GM12801 (cell line): ENCODE measurements around the gene C4orf51.

ENCODE experiments used
- TF ChIP-seq, protein P1 (sequence below): IDR thresholded peaks from one replicate; pipeline ENCODE4 v1.5.1; 2011; ENCODE audit warnings: control low read depth; ENCODE audit not compliant: insufficient read length; ENCODE audit errors: extremely low read depth

Gene C4orf51

DNA sequence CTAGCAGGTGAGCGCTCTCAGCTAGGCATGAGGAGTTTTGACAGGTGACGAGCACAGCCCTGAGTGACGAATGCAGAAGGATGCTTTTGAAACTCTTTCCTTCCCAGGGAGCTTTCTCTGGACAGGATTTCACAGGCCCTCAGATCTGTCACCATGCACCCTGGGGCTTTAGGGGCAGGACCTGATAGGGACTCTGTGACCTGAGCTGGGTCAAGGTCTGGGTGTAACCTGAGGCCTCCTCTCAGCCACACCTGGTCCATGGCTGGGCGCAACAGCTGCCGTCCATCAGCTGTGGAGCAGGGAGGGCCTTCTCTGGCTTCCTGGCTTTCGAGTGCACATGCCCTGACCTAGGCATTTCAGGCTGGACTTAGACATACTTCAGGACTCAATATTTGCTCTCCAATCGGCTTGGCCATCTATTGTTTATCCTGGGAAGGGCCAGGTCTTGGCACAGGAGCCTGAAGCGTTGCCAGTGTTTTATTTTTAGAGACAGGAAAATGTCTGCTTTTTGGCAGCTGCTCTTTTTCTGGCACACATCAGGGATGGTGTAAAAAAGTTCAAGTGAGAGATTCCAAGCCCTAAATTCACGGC, 56.4 kb downstream of the C4orf51 start:
- TF ChIP-seq, protein P1, sequence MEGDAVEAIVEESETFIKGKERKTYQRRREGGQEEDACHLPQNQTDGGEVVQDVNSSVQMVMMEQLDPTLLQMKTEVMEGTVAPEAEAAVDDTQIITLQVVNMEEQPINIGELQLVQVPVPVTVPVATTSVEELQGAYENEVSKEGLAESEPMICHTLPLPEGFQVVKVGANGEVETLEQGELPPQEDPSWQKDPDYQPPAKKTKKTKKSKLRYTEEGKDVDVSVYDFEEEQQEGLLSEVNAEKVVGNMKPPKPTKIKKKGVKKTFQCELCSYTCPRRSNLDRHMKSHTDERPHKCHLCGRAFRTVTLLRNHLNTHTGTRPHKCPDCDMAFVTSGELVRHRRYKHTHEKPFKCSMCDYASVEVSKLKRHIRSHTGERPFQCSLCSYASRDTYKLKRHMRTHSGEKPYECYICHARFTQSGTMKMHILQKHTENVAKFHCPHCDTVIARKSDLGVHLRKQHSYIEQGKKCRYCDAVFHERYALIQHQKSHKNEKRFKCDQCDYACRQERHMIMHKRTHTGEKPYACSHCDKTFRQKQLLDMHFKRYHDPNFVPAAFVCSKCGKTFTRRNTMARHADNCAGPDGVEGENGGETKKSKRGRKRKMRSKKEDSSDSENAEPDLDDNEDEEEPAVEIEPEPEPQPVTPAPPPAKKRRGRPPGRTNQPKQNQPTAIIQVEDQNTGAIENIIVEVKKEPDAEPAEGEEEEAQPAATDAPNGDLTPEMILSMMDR: no peak

DNA sequence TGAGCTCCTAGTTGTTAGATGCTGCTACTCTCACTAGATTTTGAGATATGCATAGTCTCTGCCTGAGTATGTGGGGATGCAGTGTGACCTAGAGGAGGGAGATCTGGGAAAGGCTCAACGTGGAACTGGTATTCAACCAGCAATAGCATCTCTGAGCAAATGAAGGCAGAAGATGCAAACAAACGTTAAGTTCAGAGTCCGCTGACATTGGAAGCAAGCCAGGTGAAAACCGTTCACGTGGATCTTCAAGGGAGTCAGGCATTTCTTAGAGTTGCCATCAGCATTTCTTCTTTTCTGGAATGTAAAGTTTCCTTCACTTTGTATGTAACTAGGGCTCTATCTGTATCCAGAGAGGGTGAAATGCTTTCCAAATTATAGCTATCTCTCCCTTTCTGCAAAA, 59.9 kb downstream of the C4orf51 start:
- TF ChIP-seq, protein P1: no peak

DNA sequence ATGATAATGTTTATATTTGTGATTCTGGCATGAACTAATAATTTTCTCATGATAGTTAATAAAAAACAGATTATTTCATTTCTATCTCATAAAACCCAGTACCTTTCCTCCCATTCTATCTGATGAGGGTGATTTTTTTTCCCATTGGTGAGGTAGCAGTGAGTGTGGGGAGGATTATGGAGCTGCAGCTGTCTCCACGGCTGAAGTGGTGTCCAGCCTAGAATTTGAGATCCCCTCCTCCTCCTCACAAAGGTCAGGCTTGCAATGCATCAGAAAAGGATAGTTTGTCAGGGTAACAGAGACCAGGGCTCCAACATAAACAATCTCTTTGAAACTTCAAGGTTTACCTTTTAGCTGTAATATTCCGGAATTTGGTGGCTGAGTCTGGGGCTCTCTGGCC, 60.9 kb downstream of the C4orf51 start:
- TF ChIP-seq, protein P1: no peak

DNA sequence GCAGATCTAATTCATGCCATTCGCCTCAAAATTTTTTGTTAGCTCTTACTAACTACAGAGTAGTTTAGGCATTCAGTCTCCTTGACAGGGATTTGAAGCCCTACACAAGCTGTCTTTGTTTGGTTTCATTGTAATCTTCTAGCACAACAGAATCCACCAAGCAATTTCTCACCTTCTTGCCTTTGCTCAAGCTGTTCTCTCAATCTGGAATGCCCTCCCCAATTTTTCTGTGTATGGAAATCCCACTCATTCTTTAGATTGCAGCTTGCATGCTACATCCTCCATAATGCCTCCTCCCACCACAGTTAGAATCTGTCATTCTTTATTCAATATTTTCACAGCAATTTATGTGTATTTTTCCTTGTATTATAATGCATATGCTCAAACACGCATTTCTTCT, 63.7 kb downstream of the C4orf51 start:
- TF ChIP-seq, protein P1: no peak

DNA sequence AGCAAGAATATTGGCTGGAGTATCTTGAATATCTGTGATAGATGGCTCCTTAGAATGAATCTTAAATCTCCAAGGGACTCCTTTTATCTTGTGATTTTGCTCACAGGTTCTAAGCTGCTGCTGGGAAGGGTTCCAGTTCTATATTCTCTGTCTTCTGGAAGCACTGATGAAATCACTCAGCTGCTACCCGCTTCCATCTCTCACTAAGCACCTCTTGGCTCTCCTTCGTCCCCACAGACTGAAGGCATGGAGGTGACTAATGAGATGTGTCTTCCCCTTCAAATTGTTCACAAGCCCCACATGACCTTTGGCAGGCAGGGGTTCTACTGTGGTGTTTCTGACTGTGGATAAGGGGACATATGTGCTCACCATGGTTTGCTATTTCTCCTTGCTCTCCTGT, 75.9 kb downstream of the C4orf51 start:
- TF ChIP-seq, protein P1: no peak

DNA sequence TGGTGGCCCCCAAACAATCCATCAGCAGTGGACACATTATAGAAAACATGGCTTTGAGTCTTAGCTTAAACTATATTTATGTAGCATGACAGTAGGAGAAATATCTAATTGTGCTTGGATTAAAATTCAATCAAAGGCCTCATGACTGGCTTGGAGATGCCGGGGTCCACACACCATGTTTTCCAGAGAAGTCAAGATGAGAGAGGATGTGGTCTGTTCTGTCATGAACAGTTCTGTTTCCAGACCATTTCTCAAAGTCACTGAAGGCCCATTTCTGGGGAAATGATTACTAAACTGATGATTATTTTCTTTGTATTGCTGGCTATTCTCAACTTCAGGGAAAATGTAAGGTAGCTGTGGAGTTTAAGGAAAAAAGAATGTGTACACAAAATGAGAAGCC, 76.3 kb downstream of the C4orf51 start:
- TF ChIP-seq, protein P1: no peak

DNA sequence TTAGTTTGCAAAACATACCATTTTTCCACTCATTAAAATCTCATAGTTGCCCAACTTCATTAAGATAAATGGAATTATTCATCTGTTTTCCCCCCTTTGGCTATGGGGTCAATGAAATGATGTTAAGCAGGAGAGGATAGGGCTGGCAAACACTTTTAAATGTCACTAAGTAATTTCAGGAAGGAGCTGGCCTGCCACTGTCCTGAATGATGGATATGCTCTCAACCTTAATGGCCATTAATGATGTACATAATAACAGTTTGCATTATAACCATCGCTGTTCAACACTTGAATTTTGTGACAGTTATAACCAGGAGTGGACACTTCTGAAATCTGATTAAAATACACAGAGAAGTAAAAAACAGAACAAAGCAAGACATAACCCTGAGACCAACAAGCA, 77.2 kb downstream of the C4orf51 start:
- TF ChIP-seq, protein P1: no peak

DNA sequence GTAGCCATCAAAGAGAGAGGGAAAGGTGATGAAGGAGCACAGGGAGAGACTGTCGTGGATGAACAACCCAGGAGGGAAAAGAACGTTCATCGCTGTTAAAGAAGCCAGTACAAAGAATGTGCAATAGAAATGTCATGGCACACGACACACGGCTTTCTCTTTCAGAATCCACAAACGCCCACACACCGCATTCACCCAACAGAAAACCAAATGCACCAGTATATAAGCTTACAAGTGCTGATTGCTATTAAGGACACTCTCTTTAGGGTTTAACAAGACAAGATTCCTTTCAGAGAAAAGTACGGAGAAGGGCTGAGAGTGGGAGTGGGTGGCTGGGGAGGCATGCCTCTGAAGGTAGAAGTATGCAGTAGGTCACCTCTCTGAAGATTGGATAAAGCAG, 80.2 kb downstream of the C4orf51 start:
- TF ChIP-seq, protein P1: no peak
